Hepatocyte (in vitro differentiated cells): Measurements from ENCODE around the gene ITPRIPL2.

Experiments
- CTCF ChIP-seq: fragments of 200-600 bp; sonication (generic); IDR thresholded peaks from 2 replicates; pipeline ENCODE4 v1.5.1; 2016; ENCODE audit warnings: antibody characterized with exemption, mild to moderate bottlenecking; ENCODE audit not compliant: poor library complexity
- EZH2 ChIP-seq: fragments of 200-600 bp; sonication (generic); IDR thresholded peaks from 2 replicates; pipeline ENCODE4 v1.6.1; 2016; ENCODE audit warnings: antibody characterized with exemption, mild to moderate bottlenecking, borderline replicate concordance
- EZH2phosphoT487 ChIP-seq: fragments of 200-600 bp; sonication (generic); IDR thresholded peaks from one replicate; pipeline ENCODE4 v1.6.1; 2018; ENCODE audit warnings: antibody characterized with exemption, mild to moderate bottlenecking, low read depth, moderate library complexity; ENCODE audit not compliant: unreplicated experiment, severe bottlenecking

GRCh38 chr16:19148189-19148588 is 34.4 kb downstream of the ITPRIPL2 start:
- TF ChIP-seq EZH2phosphoT487: no peak
- TF ChIP-seq EZH2: no peak
- TF ChIP-seq CTCF: no peak
